ENCODE results near the gene RXRA.

The RXRA gene

GRCh38 chr9:134356496-134357470 lies 30.5 kb downstream of the RXRA start:
- no peak for TF ChIP-seq CTCF (IDR thresholded peaks at IDR 0.05; ENCODE audit: insufficient read depth, missing control alignments)
- DNase-seq (ENCODE audit: insufficient read length, low spot score) (no peak), FAIRE-seq (no peak)

GRCh38 chr9:134357631-134358025 lies 31.4 kb downstream of the RXRA start:
- DNase-seq (ENCODE audit: insufficient read length, low spot score), result no peak
- no peak for TF ChIP-seq CTCF (IDR thresholded peaks at IDR 0.05; ENCODE audit: insufficient read depth, missing control alignments)
- FAIRE-seq, result no peak

- TF ChIP-seq CTCF (IDR thresholded peaks at IDR 0.05; ENCODE audit: insufficient read depth, missing control alignments), result no peak
- DNase-seq (ENCODE audit: insufficient read length, low spot score), result no peak
- FAIRE-seq, result no peak
Observed at GRCh38 chr9:134358026-134358661, 31.9 kb downstream of the RXRA start.

- FAIRE-seq (no peak), DNase-seq (ENCODE audit: insufficient read length, low spot score) (no peak)
- no peak for TF ChIP-seq CTCF (IDR thresholded peaks at IDR 0.05; ENCODE audit: insufficient read depth, missing control alignments)
Observed at GRCh38 chr9:134358662-134359319, 32.5 kb downstream of the RXRA start.

DNA sequence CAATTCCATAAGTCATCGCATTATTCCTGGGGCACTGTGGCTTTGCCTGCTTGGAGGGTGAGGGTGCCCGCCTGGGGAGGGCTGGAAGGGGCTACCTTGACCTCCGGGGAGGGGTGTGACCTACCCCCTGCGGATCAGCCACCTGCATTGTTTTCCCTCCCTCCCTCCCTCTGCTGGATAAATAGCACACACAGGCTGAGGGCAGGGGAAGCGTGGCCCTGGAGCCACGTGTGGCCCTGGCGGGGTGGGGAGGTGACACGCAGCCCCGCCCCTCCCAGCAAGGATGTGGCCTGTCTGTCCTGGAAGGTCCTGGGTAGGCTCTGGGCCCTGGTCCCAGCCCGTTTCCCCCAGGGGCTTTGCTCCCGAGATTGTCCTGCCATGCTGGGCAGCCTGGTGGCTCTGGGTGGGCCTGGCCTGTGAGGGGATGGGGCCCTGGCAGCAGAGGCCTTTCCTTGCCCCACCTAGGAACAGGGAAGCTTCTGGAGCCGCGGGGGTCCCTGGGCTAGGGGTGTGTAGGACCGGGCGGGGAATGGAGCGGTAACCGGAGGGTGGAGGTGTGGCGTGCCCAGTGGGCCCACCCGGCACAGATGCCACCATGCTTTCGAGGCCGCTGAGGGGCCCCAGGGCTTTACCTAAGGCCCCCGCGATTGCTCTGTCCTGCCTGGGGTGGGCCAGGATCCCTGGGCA lies 33.4 kb downstream of the RXRA start:
- TF ChIP-seq CTCF (IDR thresholded peaks at IDR 0.05; ENCODE audit: insufficient read depth, missing control alignments), result no peak
- no peak for FAIRE-seq
- no peak for DNase-seq (ENCODE audit: insufficient read length, low spot score)

- FAIRE-seq (no peak), DNase-seq (ENCODE audit: insufficient read length, low spot score) (no peak)
- TF ChIP-seq CTCF (IDR thresholded peaks at IDR 0.05; ENCODE audit: insufficient read depth, missing control alignments), result no peak
Observed at GRCh38 chr9:134360180-134360759, 34.0 kb downstream of the RXRA start.
